ENCODE results near the gene ELF3. TPM values are rescaled to one million over a fixed set of nuclear protein-coding genes. Genes with fewer than 3 reads are reported as not detected.
"Not testable (repeated sequence)": the region's sequence is repeated elsewhere in the genome, so short reads cannot be mapped to it uniquely, and the experiment has no call there.

The ELF3 gene
- 0.51 and 0.59 TPM in 2 replicates for total RNA-seq (2014; rRNA removed; shearing (Covaris generic))

DNA sequence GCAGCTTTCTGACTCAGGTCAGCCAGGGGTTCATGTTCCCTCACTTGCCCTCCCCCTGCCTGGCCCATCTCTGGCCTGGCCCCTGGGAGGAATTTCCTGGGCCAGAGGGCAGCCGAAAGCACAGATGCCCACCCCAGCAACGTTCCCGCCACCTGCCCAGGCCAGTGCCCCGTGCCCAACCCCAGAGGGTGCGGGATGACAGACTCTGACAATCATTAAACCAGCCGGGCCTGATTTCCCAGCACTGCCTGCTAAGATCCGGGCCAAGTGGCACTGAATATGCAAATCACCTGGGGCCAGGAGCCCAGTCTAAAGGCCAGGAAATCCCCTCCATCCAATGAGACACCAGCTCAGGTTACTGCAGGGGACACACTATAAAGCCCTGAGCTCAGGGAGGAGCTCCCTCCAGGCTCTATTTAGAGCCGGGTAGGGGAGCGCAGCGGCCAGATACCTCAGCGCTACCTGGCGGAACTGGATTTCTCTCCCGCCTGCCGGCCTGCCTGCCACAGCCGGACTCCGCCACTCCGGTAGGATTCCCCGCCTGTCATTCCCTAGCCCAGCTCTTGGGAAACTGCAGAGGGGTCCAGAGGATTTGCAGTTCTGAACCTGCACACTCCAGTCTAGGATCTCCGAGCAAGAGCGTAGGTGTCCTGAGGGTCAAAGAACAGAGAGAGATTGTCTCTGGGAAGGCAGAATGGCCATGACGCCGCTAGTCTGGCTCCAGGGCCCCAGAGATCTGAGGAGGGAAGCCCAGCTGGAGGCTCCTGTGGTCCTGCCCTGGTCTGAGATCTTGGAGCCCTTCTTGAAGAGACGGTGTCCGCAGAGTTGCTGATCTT, at the start of gene ELF3:
ELF3 (plus strand) TSS at position 408 of the 836 bp plus-strand sequence. CDS start 550 bp downstream, outside the sequence.
- Histone ChIP-seq H3K36me3 (0 out of 2 replicates have a peak, but pooled peaks cover 4% of the 10 kb centered on the region), H3K4me3 (no peak within 1 kb of the TSS), H3K27me3 (no peaks in the 10 kb centered on the region), H3K4me1 (peaks cover 12% of the 10 kb centered on the region), H3K27ac (no peak within 1 kb of the TSS), H3K9me3 (replicated peaks) (no peaks in the 10 kb centered on the region)
- peak in 1 of 2 experiments; percentile 71 for DNase-seq

DNA sequence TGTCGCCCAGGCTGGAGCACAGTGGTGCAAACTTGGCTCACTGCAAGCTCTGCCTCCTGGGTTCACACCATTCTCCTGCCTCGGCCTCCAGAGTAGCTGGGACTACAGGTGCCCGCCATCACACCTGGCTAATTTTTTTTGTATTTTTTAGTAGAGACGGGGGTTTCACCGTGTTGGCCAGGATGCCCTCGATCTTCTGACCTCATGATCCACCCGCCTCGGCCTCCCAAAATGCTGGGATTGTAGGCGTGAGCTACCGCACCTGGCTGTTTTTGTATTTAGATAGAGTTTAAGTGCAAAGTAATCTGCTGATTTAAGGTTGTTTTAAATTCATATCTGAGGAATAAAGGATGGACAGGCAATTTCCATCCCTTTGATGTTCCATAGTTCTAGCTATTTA, 48.0 kb upstream of the ELF3 start:
- not testable (repeated sequence) for H3K4me1 ChIP-seq; DNase-seq; H3K9me3 ChIP-seq (replicated peaks); H3K4me3 ChIP-seq; H3K27me3 ChIP-seq; H3K27ac ChIP-seq
- peaks cover 83% of the 10 kb centered on the region for H3K36me3 ChIP-seq

DNA sequence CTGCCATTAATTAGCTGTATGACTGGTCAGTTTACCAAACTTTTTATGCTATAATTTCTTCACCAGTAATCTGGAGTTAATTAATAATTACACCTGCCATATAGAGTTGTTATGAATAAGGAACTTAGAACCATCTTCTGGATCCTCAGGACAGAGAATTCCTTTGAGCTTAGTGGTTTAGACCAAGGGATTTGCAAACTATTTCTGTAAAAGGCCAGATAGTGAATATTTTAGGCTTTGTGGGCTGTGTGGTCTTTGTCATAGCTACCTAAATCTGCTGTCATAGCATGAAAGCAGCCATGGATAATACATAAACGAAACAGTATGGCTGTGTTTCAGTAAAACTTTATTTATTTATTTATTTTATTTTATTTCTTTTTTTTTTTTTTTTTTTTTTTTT, 46.1 kb upstream of the ELF3 start:
- H3K4me3 ChIP-seq: no peak overlapping the region
- H3K4me1 ChIP-seq: no peaks in the 10 kb centered on the region
- peaks cover 80% of the 10 kb centered on the region for H3K36me3 ChIP-seq
- H3K27ac ChIP-seq: no peak overlapping the region
- no peak for DNase-seq
- no peaks in the 10 kb centered on the region for H3K9me3 ChIP-seq (replicated peaks)
- H3K27me3 ChIP-seq: no peaks in the 10 kb centered on the region

DNA sequence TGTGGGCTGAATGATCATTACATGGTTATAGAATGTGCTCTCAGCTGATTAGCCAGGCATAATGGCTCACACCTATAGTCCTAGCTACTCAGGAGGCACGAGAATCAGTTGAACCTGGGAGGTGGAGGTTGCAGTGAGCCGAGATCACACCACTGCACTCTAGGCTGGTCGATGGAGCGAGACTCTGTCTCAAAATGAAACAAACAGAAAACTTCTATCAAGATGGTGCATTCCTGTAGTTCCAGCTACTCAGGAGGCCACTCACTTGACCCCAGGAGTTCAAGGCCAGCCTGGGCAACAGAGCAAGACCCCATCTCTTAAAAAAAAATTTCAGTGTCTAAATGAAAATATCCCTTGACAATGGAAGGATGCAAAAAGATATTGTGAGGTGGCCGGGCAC, 44.2 kb upstream of the ELF3 start:
- Histone ChIP-seq H3K4me1 (no peaks in the 10 kb centered on the region), H3K9me3 (replicated peaks) (no peaks in the 10 kb centered on the region), H3K4me3 (no peak overlapping the region), H3K36me3 (peaks cover 88% of the 10 kb centered on the region), H3K27ac (no peak overlapping the region), H3K27me3 (no peaks in the 10 kb centered on the region)
- no peak for DNase-seq

DNA sequence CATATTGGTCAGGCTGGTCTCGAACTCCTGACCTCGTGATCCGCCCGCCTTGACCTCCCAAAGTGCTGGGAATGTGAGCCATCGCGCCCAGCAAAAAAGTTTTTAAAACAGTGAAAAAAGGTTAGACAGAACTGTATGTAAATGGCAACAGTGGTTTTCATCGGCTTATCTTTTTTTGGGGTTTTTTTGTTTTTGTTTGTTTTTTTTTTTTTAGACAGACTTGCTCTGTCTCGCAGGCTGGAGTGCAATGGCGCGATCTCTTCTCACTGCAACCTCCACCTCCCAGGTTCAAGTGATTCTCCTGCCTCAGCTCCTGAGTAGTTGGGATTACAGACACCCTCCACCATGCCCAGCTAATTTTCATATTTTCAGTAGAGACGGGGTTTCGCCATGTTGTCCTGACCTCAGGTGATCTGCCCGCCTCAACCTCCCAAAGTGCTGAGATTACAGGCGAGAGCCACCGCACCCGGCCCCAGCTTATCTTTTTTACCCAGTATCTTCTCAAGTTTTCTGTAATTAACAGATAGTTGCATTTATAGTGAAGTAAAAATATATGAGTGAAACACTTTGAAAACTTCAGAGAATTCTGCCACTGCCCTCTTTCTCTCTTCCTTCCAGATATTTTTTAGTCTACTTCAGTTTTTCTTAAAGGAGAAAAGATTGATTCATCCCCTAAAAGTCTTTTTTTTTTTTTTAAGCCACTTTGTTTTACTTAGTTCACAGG, 42.0 kb upstream of the ELF3 start:
- DNase-seq: no peak
- H3K4me1 ChIP-seq: no peaks in the 10 kb centered on the region
- H3K27ac ChIP-seq: no peak overlapping the region
- peaks cover 66% of the 10 kb centered on the region for H3K36me3 ChIP-seq
- H3K9me3 ChIP-seq (replicated peaks): no peaks in the 10 kb centered on the region
- H3K27me3 ChIP-seq: no peaks in the 10 kb centered on the region
- no peak overlapping the region for H3K4me3 ChIP-seq

DNA sequence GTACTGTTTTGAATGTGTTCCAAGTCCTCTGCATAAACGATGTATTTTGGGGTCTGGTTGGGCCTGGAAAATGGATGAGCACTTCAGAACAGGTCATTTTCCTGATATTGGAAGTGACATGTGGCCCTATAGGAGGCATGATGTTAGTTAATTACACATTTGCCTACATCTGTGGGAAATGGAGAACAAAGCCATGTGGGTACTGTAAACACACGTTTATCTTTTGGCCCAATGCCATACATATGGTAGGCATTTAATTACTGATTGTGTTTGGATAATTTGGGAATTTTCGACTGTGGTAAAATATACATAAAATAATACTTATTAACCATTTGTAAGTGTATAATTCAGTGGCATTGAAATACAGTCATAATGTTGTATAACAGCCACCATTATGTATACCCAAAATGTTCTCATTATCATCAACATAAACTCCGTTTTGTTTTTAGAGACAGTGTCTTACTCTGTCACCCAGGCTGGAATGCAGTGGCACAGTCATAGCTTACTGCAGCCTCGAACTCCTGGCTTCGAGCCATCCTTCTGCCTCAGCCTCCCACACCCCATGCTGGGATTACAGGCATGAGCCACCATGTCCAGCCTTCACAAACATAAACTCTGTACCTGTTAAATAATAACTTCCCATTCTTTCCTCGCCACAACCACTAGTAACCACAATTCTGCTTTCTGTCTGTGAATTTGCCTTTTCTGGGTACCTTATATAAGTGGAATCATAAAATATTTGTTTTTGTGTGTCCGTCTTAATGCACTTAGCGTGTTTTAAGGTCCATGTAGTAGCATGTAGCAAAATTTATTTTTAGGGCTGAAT, 39.8 kb upstream of the ELF3 start:
- no peak for DNase-seq
- Histone ChIP-seq H3K4me3 (no peak overlapping the region), H3K36me3 (peaks cover 46% of the 10 kb centered on the region), H3K4me1 (no peaks in the 10 kb centered on the region), H3K9me3 (replicated peaks) (no peaks in the 10 kb centered on the region), H3K27ac (no peak overlapping the region), H3K27me3 (no peaks in the 10 kb centered on the region)

DNA sequence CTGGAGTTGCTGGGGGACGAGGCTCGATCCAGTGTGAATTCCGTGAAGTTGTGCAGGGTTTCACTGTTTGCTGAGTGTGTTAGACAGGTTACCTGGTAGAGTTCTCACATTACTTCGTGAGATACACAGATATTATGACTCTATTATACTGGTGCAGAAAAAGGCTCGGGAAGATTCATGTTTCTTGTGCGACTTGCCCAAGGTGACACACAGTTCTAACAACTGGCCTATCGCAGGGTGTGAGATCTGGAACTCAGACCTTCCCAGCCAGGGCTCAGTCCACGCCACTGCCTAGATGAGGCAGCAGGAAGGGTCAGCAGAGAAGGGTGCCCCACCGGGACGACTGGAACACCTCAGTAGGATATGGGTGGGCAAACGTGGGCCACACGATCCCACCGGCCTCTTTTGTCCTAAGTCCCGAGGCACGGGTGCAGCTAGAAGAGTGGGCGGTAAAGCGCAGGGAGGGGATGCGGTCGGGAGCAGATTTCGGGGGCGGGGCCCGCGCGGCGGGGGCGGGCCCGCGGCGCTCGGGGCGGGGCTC, 28.2 kb upstream of the ELF3 start:
- Histone ChIP-seq H3K9me3 (replicated peaks) (no peaks in the 10 kb centered on the region), H3K27me3 (no peaks in the 10 kb centered on the region), H3K36me3 (no peaks in the 10 kb centered on the region), H3K4me3 (peak overlapping the region; percentile 82), H3K27ac (no peak overlapping the region), H3K4me1 (no peaks in the 10 kb centered on the region)
- peak; percentile 74 to 82 for DNase-seq

DNA sequence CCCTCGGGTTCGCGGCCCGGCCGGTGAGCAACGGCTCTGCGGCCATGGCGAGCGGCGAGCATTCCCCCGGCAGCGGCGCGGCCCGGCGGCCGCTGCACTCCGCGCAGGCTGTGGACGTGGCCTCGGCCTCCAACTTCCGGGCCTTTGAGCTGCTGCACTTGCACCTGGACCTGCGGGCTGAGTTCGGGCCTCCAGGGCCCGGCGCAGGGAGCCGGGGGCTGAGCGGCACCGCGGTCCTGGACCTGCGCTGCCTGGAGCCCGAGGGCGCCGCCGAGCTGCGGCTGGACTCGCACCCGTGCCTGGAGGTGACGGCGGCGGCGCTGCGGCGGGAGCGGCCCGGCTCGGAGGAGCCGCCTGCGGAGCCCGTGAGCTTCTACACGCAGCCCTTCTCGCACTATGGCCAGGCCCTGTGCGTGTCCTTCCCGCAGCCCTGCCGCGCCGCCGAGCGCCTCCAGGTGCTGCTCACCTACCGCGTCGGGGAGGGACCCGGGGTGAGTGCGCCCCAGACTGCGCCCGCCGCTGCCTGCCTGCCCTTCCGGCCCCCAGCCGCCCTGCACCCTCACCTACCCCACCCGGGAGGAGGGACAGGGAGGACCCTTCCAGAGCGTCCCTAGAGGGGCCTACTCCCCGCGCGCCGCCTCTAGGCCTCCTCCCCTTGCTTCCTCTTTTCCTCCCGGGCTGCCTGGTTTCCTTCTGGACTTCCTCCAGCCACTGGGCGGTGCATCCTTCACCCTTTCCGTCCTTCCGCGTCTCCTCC, 27.6 kb upstream of the ELF3 start, which contains the start of gene RNPEP:
RNPEP (plus strand) TSS at position 26 of the 757 bp plus-strand sequence; CDS start at position 45, 19 bp downstream.
- Histone ChIP-seq H3K4me3 (peak within 1 kb of the TSS; percentile 82), H3K36me3 (no peaks in the 10 kb centered on the region), H3K9me3 (replicated peaks) (no peaks in the 10 kb centered on the region), H3K27ac (peak within 1 kb of the TSS; percentile 32), H3K4me1 (no peaks in the 10 kb centered on the region), H3K27me3 (no peaks in the 10 kb centered on the region)
- peak; percentile 82 to 89 for DNase-seq

DNA sequence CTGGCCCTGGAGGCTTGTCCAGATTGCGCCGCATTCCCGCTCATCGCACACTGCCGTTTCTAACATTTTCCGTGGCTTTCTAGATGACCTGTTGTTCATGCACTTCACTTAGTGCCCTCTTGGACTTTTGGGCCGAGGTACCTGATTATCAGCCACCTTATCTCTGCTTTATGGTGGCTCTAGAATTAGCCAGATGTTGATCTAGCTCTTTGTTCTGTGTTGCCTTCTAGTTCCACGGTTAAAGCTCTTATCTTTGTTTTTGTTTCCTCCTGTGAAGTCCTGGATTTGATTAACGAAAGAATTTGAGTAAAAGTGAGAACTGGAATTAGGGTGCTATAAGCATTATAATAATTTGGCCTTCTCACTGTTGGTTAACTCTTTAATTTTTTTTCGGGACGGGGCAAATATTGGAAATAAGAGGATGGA, 27.0 kb upstream of the ELF3 start:
- H3K27me3 ChIP-seq: no peaks in the 10 kb centered on the region
- no peaks in the 10 kb centered on the region for H3K36me3 ChIP-seq
- no peak for DNase-seq
- peak overlapping the region; percentile 82 for H3K4me3 ChIP-seq
- no peaks in the 10 kb centered on the region for H3K9me3 ChIP-seq (replicated peaks)
- H3K27ac ChIP-seq: peak overlapping the region; percentile 32
- no peaks in the 10 kb centered on the region for H3K4me1 ChIP-seq

DNA sequence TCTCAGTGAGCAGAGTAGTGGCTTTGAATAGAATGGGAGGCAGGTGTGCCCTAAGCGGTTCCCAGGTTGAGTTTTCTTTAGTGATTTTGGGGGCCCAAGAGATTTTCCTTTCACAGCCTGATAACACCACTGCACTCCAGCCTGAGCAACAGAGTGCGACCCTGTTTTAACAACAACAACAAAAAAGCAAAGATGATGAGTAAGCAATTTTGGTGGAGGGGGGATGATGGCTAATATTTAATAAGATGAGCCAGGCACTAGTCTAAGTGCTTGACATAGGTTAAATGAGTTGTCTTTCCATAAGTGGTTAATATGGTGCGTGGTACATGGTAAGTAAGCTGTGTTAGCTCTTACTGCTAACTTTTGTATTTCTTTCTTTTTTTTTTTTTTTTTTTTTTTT, 25.9 kb upstream of the ELF3 start:
- Histone ChIP-seq H3K4me1 (no peaks in the 10 kb centered on the region), H3K9me3 (replicated peaks) (no peaks in the 10 kb centered on the region), H3K27me3 (no peaks in the 10 kb centered on the region), H3K36me3 (peaks cover 5% of the 10 kb centered on the region), H3K4me3 (no peak overlapping the region), H3K27ac (no peak overlapping the region)
- DNase-seq: no peak

DNA sequence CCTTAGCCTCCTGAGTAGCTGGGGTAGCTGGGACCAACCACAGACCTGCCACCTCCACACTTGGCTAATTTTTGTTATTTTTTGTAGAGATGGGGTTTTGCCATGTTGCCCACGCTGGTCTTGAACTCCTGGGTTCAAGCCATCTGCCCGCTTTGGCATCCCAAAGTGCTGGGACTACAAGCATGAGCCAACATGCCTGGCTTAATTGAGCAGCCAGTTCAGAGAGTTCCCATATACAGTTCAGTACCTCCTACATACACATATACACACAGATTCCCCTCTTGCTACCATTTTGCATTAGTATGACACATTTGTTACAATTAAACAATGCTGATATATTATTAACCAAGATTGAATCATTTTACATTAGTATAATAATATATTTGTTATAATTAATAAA, 25.0 kb upstream of the ELF3 start:
- no peak for DNase-seq
- Histone ChIP-seq H3K9me3 (replicated peaks) (no peaks in the 10 kb centered on the region), H3K27ac (no peak overlapping the region), H3K27me3 (no peaks in the 10 kb centered on the region), H3K36me3 (peaks cover 12% of the 10 kb centered on the region), H3K4me1 (no peaks in the 10 kb centered on the region), H3K4me3 (no peak overlapping the region)

DNA sequence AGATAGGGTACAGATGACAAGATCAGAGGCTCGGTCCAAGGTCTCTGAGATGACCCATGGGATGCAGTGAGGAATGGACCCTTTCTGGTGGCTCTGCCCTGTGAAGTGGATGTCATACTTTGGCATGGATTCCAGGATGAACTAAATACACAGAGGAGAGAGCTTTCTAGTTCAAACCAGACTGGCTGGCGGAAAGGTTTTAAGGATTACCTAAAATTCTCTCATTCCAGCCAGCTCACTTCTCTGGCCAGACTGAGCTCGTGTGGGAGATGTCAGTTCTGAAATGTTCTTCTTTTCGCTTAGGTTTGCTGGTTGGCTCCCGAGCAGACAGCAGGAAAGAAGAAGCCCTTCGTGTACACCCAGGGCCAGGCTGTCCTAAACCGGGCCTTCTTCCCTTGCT, 21.8 kb upstream of the ELF3 start:
- H3K4me3 ChIP-seq: no peak overlapping the region
- DNase-seq: no peak
- no peaks in the 10 kb centered on the region for H3K9me3 ChIP-seq (replicated peaks)
- no peaks in the 10 kb centered on the region for H3K4me1 ChIP-seq
- no peaks in the 10 kb centered on the region for H3K27me3 ChIP-seq
- peaks cover 26% of the 10 kb centered on the region for H3K36me3 ChIP-seq
- no peak overlapping the region for H3K27ac ChIP-seq

DNA sequence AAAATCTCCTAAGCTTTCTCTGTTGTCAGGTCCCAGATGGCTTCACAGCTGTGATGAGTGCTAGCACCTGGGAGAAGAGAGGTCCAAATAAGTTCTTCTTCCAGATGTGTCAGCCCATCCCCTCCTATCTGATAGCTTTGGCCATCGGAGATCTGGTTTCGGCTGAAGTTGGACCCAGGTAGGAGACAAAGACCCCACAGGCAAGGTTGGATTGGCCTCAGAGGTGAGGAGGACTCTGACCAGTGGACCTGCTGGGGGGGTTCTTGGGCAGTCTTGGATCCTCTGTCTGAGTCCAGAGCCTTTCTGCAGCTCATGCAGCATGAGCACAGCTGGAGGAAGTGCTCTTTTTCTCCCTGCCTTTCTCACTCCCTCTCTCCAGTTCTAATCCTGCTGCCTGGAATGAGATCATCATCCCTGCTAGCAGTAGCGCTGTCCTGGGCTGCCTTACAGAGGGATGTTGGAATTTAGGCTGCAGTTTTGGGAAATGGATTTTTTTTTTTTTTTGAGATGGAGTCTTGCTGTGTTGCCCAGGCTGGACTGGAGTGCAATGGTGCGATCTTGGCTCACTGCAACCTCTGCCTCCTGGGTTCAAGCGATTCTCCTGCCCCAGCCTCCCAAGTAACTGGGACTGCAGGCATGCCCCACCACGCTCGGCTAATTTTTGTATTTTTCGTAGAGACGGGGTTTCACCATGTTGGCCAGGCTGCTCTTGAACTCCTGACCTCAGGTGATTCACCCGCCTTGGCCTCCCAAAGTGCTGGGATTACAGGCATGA, 20.8 kb upstream of the ELF3 start:
- Histone ChIP-seq H3K4me1 (no peaks in the 10 kb centered on the region), H3K27me3 (no peaks in the 10 kb centered on the region), H3K36me3 (peaks cover 26% of the 10 kb centered on the region), H3K9me3 (replicated peaks) (no peaks in the 10 kb centered on the region), H3K4me3 (no peak overlapping the region), H3K27ac (no peak overlapping the region)
- no peak for DNase-seq

Measured in SJCRH30 (cell line).